ENCODE measurements around the gene IMP4. TPM values are rescaled to one million over a fixed set of nuclear protein-coding genes. Genes with fewer than 3 reads are reported as not detected.

IMP4 gene
- total and polyA plus RNA-seq, 2 experiments from 2014 or later = 52.4 to 56.4 TPM

GRCh38 chr2:130378206-130378897, 35.7 kb downstream of the IMP4 start:
- no peaks in the 10 kb centered on the region for H3K4me1 ChIP-seq (ENCODE audit: insufficient read depth)
- TF ChIP-seq EZH2 (IDR thresholded peaks at IDR 0.05; ENCODE audit: borderline replicate concordance) = no peak
- no peak for TF ChIP-seq EZH2phosphoT487 (IDR thresholded peaks at IDR 0.05; ENCODE audit: low read depth, severe bottlenecking, unreplicated experiment)
- TF ChIP-seq CTCF (IDR thresholded peaks at IDR 0.05; ENCODE audit: poor library complexity) = no peak
- H3K27ac ChIP-seq = no peak overlapping the region
- H3K9me2 ChIP-seq (replicated peaks; ENCODE audit: insufficient read depth) = no peaks in the 10 kb centered on the region
- no peaks in the 10 kb centered on the region for H3K36me3 ChIP-seq (replicated peaks; ENCODE audit: insufficient read depth, low read depth)
- H3K9me3 ChIP-seq (ENCODE audit: low read depth) = no peaks in the 10 kb centered on the region
- no peak for DNase-seq (ENCODE audit: low spot score)
- H3K27me3 ChIP-seq = no peaks in the 10 kb centered on the region
- H3K4me3 ChIP-seq = no peak overlapping the region
- no peak overlapping the region for H3K4me2 ChIP-seq
- 90% methylated on average over 3 of the region's 3 CpGs for WGBS (ENCODE audit: low lambda C conversion rate, missing lambda C conversion rate)
- H4K20me1 ChIP-seq (ENCODE audit: insufficient read depth, poor library complexity, severe bottlenecking) = no peaks in the 10 kb centered on the region
- H2AFZ ChIP-seq = no peak overlapping the region
- peaks cover 14% of the 10 kb centered on the region for H3K79me2 ChIP-seq

GRCh38 chr2:130378898-130379214, 36.2 kb downstream of the IMP4 start:
- Histone ChIP-seq H3K27ac (no peak overlapping the region), H3K79me2 (peaks cover 8% of the 10 kb centered on the region), H3K27me3 (no peaks in the 10 kb centered on the region), H3K4me2 (no peak overlapping the region), H4K20me1 (ENCODE audit: insufficient read depth, poor library complexity, severe bottlenecking) (no peaks in the 10 kb centered on the region), H3K4me1 (ENCODE audit: insufficient read depth) (no peaks in the 10 kb centered on the region), H3K9me2 (replicated peaks; ENCODE audit: insufficient read depth) (no peaks in the 10 kb centered on the region), H2AFZ (no peak overlapping the region), H3K4me3 (no peak overlapping the region), H3K36me3 (replicated peaks; ENCODE audit: insufficient read depth, low read depth) (no peaks in the 10 kb centered on the region), H3K9me3 (ENCODE audit: low read depth) (no peaks in the 10 kb centered on the region)
- TF ChIP-seq EZH2phosphoT487 (IDR thresholded peaks at IDR 0.05; ENCODE audit: low read depth, severe bottlenecking, unreplicated experiment) = no peak
- TF ChIP-seq EZH2 (IDR thresholded peaks at IDR 0.05; ENCODE audit: borderline replicate concordance) = no peak
- no peak for TF ChIP-seq CTCF (IDR thresholded peaks at IDR 0.05; ENCODE audit: poor library complexity)
- WGBS (ENCODE audit: low lambda C conversion rate, missing lambda C conversion rate) = 93% methylated on average over 3 of the region's 3 CpGs
- no peak for DNase-seq (ENCODE audit: low spot score)

- no peaks in the 10 kb centered on the region for H3K4me1 ChIP-seq (ENCODE audit: insufficient read depth)
- DNase-seq (ENCODE audit: low spot score) = no peak
- no peaks in the 10 kb centered on the region for H3K27me3 ChIP-seq
- H3K27ac ChIP-seq = no peak overlapping the region
- WGBS (ENCODE audit: low lambda C conversion rate, missing lambda C conversion rate) = 90% methylated on average over 11 of the region's 11 CpGs
- no peaks in the 10 kb centered on the region for H3K36me3 ChIP-seq (replicated peaks; ENCODE audit: insufficient read depth, low read depth)
- no peaks in the 10 kb centered on the region for H4K20me1 ChIP-seq (ENCODE audit: insufficient read depth, poor library complexity, severe bottlenecking)
- TF ChIP-seq EZH2 (IDR thresholded peaks at IDR 0.05; ENCODE audit: borderline replicate concordance) (no peak), CTCF (IDR thresholded peaks at IDR 0.05; ENCODE audit: poor library complexity) (no peak), EZH2phosphoT487 (IDR thresholded peaks at IDR 0.05; ENCODE audit: low read depth, severe bottlenecking, unreplicated experiment) (no peak)
- no peaks in the 10 kb centered on the region for H3K9me3 ChIP-seq (ENCODE audit: low read depth)
- no peak overlapping the region for H3K4me3 ChIP-seq
- no peak overlapping the region for H3K4me2 ChIP-seq
- H3K9me2 ChIP-seq (replicated peaks; ENCODE audit: insufficient read depth) = no peaks in the 10 kb centered on the region
- peaks cover 5% of the 10 kb centered on the region for H3K79me2 ChIP-seq
- H2AFZ ChIP-seq = no peak overlapping the region
Measured at GRCh38 chr2:130380096-130380934, 37.6 kb downstream of the IMP4 start.

Measured in hepatocyte (in vitro differentiated cells).